ENCODE measurements around the gene NFIA. TPM values are rescaled to one million over a fixed set of nuclear protein-coding genes. Genes with fewer than 3 reads are reported as not detected.

Gene NFIA
- total and polyA plus RNA-seq, 10 of the 15 experiments (the other 5 are each of a cell fraction or from before 2014, with no cell fraction given): 0.10 to 0.16 TPM; not detected in 8

DNA sequence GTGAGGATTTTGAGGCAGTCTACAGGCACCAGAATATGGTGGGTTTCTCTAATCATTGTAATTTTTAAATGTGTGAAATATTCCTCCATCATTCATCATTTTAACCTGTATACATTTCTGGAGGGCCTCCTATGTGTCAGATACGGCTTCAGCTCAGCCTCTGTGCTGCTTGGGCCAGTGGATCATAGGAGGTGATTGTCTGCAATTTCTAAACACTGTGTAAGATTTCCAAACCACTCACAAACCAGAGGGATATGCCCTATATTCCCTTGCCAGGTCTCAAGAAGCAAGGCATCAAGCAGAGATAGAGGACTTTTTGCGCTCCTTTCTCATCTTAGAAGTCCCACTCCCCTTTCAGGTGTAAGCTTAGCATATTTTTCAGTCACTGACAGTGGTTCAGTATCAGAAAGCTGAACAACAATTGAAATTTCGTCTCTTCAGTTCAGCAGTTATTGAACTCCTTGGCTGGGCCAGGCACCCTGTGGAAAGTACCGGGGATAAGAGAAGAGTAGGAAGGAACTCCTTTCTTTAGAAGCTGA lies 190.9 kb downstream of the NFIA start:
- no peaks in the 10 kb centered on the region for H3K9me3 ChIP-seq (replicated peaks; ENCODE audit: control insufficient read depth, insufficient read depth, low read length)
- no peak overlapping the region for H3K9ac ChIP-seq (ENCODE audit: control insufficient read depth, insufficient read depth, low read length)
- ChIA-PET SMC1A (ENCODE audit: uncharacterized antibody, unreplicated experiment) (no interaction called here), POLR2A (no interaction called here), RAD21 (ENCODE audit: unreplicated experiment) (no interaction called here), CTCF (no interaction called here)
- no peak for TF ChIP-seq ZZZ3 (IDR thresholded peaks at IDR 0.05; ENCODE audit: control insufficient read depth, insufficient read length, low read depth)
- no peak for TF ChIP-seq ETV6 (conservative IDR thresholded peaks at IDR 0.05 in 1 of 2, IDR thresholded peaks at IDR 0.05 in 1 of 2; ENCODE audit: borderline replicate concordance in 1 of 2, low read depth in 1 of 2)
- TF ChIP-seq BHLHE40 (IDR thresholded peaks at IDR 0.05; ENCODE audit: borderline replicate concordance in 1 of 2, low read depth in 2 of 2, low read length in 1 of 2): no peak
- no peak for TF ChIP-seq ZNF207 (IDR thresholded peaks at IDR 0.05; ENCODE audit: borderline replicate concordance)
- in situ Hi-C loops (cut with MboI) (no loop called here), intact Hi-C loops (cut with micrococcal nuclease; ENCODE audit: unreplicated experiment) (no loop called here)
- no TSS peak for BruUV-seq (replicated peaks)
- no peak overlapping the region for H3K27ac ChIP-seq (ENCODE audit: control insufficient read depth, insufficient read depth)
- H3K4me2 ChIP-seq (ENCODE audit: control insufficient read depth, insufficient read depth): no peak overlapping the region
- DNase-seq (ENCODE audit: low read depth, low spot score): no peak
- no peak for ATAC-seq
- WGBS (ENCODE audit: insufficient coverage, insufficient replicate concordance, low lambda C conversion rate, missing lambda C conversion rate): 30% methylated on average over 4 of the region's 4 CpGs
- no peaks in the 10 kb centered on the region; a peak in 1 of 4 replicates for H3K27me3 ChIP-seq (replicated peaks in 1 of 2; ENCODE audit: control insufficient read depth in 2 of 2, insufficient read depth in 2 of 2, low read length in 1 of 2)
- H4K20me1 ChIP-seq (ENCODE audit: control insufficient read depth, insufficient read depth): no peaks in the 10 kb centered on the region
- no peak for FAIRE-seq
- H3K79me2 ChIP-seq (ENCODE audit: control insufficient read depth, insufficient read depth, low read length): no peaks in the 10 kb centered on the region
- H3K4me3 ChIP-seq: no peak overlapping the region
- H3K4me1 ChIP-seq (ENCODE audit: control insufficient read depth, insufficient read depth, low read length): no peaks in the 10 kb centered on the region
- H2AFZ ChIP-seq (ENCODE audit: control insufficient read depth, low read depth, low read length): no peak overlapping the region
- no peaks in the 10 kb centered on the region for H3K36me3 ChIP-seq (ENCODE audit: control insufficient read depth in 2 of 2, insufficient read depth in 2 of 2, low read length in 1 of 2)

- RAD21 ChIA-PET (ENCODE audit: unreplicated experiment): no interaction called here
- TF ChIP-seq CBX5 (IDR thresholded peaks at IDR 0.05; ENCODE audit: low read depth) (no peak), ZNF384 (IDR thresholded peaks at IDR 0.05; ENCODE audit: borderline replicate concordance, low read depth, low read length) (no peak), RFX5 (IDR thresholded peaks at IDR 0.05; ENCODE audit: low read depth, low read length) (no peak), FOS (IDR thresholded peaks at IDR 0.05; ENCODE audit: borderline replicate concordance, extremely low read depth, insufficient read length) (no peak), TARDBP (IDR thresholded peaks at IDR 0.05; ENCODE audit: borderline replicate concordance) (no peak), ESRRA (IDR thresholded peaks at IDR 0.05; ENCODE audit: low read length) (no peak), HDAC6 (IDR thresholded peaks at IDR 0.05; ENCODE audit: unreplicated experiment) (no peak), ZNF274 (IDR thresholded peaks at IDR 0.05; ENCODE audit: insufficient read depth, insufficient read length) (no peak), MEF2B (IDR thresholded peaks at IDR 0.05; ENCODE audit: partially characterized antibody, poor library complexity, severe bottlenecking) (no peak), BRCA1 (IDR thresholded peaks at IDR 0.05; ENCODE audit: low read depth, low read length) (no peak), PML (IDR thresholded peaks at IDR 0.05; ENCODE audit: low read length) (no peak)
- TF ChIP-seq, protein P1, sequence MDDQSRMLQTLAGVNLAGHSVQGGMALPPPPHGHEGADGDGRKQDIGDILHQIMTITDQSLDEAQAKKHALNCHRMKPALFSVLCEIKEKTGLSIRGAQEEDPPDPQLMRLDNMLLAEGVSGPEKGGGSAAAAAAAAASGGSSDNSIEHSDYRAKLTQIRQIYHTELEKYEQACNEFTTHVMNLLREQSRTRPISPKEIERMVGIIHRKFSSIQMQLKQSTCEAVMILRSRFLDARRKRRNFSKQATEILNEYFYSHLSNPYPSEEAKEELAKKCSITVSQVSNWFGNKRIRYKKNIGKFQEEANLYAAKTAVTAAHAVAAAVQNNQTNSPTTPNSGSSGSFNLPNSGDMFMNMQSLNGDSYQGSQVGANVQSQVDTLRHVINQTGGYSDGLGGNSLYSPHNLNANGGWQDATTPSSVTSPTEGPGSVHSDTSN (IDR thresholded peaks at IDR 0.05; ENCODE audit: insufficient replicate concordance, low read depth, low read length): no peak
Observed at GRCh38 chr1:61273861-61274260, 191.5 kb downstream of the NFIA start.

More at GRCh38 chr1:61273861-61274260, 191.5 kb downstream of the NFIA start:
- ChIA-PET CTCF (no interaction called here), POLR2A (no interaction called here), SMC1A (ENCODE audit: uncharacterized antibody, unreplicated experiment) (no interaction called here)
- Histone ChIP-seq H3K27ac (ENCODE audit: control insufficient read depth, insufficient read depth) (no peak overlapping the region), H3K79me2 (ENCODE audit: control insufficient read depth, insufficient read depth, low read length) (no peaks in the 10 kb centered on the region), H3K9me3 (replicated peaks; ENCODE audit: control insufficient read depth, insufficient read depth, low read length) (no peaks in the 10 kb centered on the region), H3K36me3 (ENCODE audit: control insufficient read depth in 2 of 2, insufficient read depth in 2 of 2, low read length in 1 of 2) (no peaks in the 10 kb centered on the region), H3K27me3 (replicated peaks in 1 of 2; ENCODE audit: control insufficient read depth in 2 of 2, insufficient read depth in 2 of 2, low read length in 1 of 2) (no peaks in the 10 kb centered on the region; a peak in 1 of 4 replicates), H3K4me2 (ENCODE audit: control insufficient read depth, insufficient read depth) (no peak overlapping the region), H3K9ac (ENCODE audit: control insufficient read depth, insufficient read depth, low read length) (no peak overlapping the region), H4K20me1 (ENCODE audit: control insufficient read depth, insufficient read depth) (no peaks in the 10 kb centered on the region), H3K4me3 (no peak overlapping the region), H3K4me1 (ENCODE audit: control insufficient read depth, insufficient read depth, low read length) (no peaks in the 10 kb centered on the region), H2AFZ (ENCODE audit: control insufficient read depth, low read depth, low read length) (no peak overlapping the region)
- no TSS peak for BruUV-seq (replicated peaks)
- 55% methylated on average over 5 of the region's 5 CpGs for WGBS (ENCODE audit: insufficient coverage, insufficient replicate concordance, low lambda C conversion rate, missing lambda C conversion rate)
- ATAC-seq (no peak), DNase-seq (ENCODE audit: low read depth, low spot score) (no peak), FAIRE-seq (no peak)
- in situ Hi-C loops (cut with MboI) (no loop called here), intact Hi-C loops (cut with micrococcal nuclease; ENCODE audit: unreplicated experiment) (no loop called here)

All from GM12878 (cell line).